Measurements from ENCODE around the gene RYR3.

The RYR3 gene

GRCh38 chr15:33679061-33679460 is 368.3 kb downstream of the RYR3 start:
- Histone ChIP-seq H3K4me3 (ENCODE audit: low read length) (no peak overlapping the region), H4K20me1 (ENCODE audit: insufficient read depth, low read length) (no peaks in the 10 kb centered on the region), H3K4me1 (ENCODE audit: low read length) (no peaks in the 10 kb centered on the region), H3K27me3 (replicated peaks; ENCODE audit: insufficient read depth, low read length) (no peaks in the 10 kb centered on the region), H3K9ac (ENCODE audit: low read length) (no peak overlapping the region), H3K9me2 (replicated peaks; ENCODE audit: insufficient read depth, low read length) (no peaks in the 10 kb centered on the region), H3K27ac (ENCODE audit: low read length) (no peak overlapping the region), H3F3A (ENCODE audit: insufficient read depth, low read length) (no peaks in the 10 kb centered on the region), H3K4me2 (ENCODE audit: low read depth, low read length) (no peak overlapping the region), H2AFZ (ENCODE audit: low read length) (no peak overlapping the region), H3K79me2 (ENCODE audit: low read length) (no peaks in the 10 kb centered on the region), H3K9me3 (replicated peaks; ENCODE audit: insufficient read depth, low read length) (no peaks in the 10 kb centered on the region), H3K36me3 (replicated peaks; ENCODE audit: insufficient read depth, low read length) (no peaks in the 10 kb centered on the region)
- no peak for DNase-seq
- TF ChIP-seq, protein P1, sequence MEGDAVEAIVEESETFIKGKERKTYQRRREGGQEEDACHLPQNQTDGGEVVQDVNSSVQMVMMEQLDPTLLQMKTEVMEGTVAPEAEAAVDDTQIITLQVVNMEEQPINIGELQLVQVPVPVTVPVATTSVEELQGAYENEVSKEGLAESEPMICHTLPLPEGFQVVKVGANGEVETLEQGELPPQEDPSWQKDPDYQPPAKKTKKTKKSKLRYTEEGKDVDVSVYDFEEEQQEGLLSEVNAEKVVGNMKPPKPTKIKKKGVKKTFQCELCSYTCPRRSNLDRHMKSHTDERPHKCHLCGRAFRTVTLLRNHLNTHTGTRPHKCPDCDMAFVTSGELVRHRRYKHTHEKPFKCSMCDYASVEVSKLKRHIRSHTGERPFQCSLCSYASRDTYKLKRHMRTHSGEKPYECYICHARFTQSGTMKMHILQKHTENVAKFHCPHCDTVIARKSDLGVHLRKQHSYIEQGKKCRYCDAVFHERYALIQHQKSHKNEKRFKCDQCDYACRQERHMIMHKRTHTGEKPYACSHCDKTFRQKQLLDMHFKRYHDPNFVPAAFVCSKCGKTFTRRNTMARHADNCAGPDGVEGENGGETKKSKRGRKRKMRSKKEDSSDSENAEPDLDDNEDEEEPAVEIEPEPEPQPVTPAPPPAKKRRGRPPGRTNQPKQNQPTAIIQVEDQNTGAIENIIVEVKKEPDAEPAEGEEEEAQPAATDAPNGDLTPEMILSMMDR (IDR thresholded peaks at IDR 0.05; ENCODE audit: low read length) = no peak
- TF ChIP-seq EZH2 (optimal IDR thresholded peaks at IDR 0.05; ENCODE audit: low read depth, low read length) (no peak), EZH2phosphoT487 (IDR thresholded peaks at IDR 0.05; ENCODE audit: low read length) (no peak)

- no peak overlapping the region for H3K9ac ChIP-seq (ENCODE audit: low read length)
- no peaks in the 10 kb centered on the region for H3K27me3 ChIP-seq (replicated peaks; ENCODE audit: insufficient read depth, low read length)
- H4K20me1 ChIP-seq (ENCODE audit: insufficient read depth, low read length) = no peaks in the 10 kb centered on the region
- H3K79me2 ChIP-seq (ENCODE audit: low read length) = no peaks in the 10 kb centered on the region
- no peak overlapping the region for H3K4me2 ChIP-seq (ENCODE audit: low read depth, low read length)
- no peaks in the 10 kb centered on the region for H3K36me3 ChIP-seq (replicated peaks; ENCODE audit: insufficient read depth, low read length)
- H3K27ac ChIP-seq (ENCODE audit: low read length) = no peak overlapping the region
- H2AFZ ChIP-seq (ENCODE audit: low read length) = no peak overlapping the region
- TF ChIP-seq EZH2phosphoT487 (IDR thresholded peaks at IDR 0.05; ENCODE audit: low read length) (no peak), EZH2 (optimal IDR thresholded peaks at IDR 0.05; ENCODE audit: low read depth, low read length) (no peak)
- TF ChIP-seq, protein P1 (IDR thresholded peaks at IDR 0.05; ENCODE audit: low read length) = no peak
- H3F3A ChIP-seq (ENCODE audit: insufficient read depth, low read length) = no peaks in the 10 kb centered on the region
- no peaks in the 10 kb centered on the region for H3K9me3 ChIP-seq (replicated peaks; ENCODE audit: insufficient read depth, low read length)
- no peaks in the 10 kb centered on the region for H3K9me2 ChIP-seq (replicated peaks; ENCODE audit: insufficient read depth, low read length)
- no peak for DNase-seq
- no peak overlapping the region for H3K4me3 ChIP-seq (ENCODE audit: low read length)
- no peaks in the 10 kb centered on the region for H3K4me1 ChIP-seq (ENCODE audit: low read length)
Measured at GRCh38 chr15:33680336-33680735, 369.6 kb downstream of the RYR3 start.

DNA sequence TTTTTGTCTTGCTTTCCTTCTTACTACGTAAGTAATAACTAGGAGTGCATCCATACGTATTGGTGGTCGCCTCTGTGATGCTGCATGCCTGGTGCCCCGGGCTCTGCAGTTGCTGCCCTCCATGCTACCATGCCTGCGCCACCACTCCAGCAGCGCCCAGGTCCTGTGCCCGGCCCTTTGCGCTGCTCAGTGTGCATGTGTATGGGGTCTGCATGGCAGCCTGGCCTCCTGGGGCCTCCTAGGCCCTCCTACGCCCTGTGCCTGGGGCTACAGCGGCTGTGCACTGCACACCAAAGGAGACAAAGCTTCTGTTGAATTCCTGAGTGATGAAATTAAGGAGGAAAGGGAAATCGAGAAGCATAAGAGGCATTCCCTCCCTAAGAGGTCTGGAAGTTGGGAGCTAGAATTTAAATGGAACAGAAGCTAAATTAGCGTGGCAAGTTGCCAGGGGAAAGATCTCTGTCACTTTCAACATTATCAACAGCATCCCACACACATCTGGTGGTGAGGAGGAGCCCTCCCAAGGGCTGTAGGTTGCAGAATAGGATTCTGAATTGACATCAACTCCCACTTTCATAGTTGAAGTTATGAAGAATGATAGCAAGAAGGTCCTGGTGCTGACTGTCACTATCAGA is 382.5 kb downstream of the RYR3 start:
- Histone ChIP-seq H2AFZ (ENCODE audit: low read length) (no peak overlapping the region), H3K79me2 (ENCODE audit: low read length) (no peaks in the 10 kb centered on the region), H3K36me3 (replicated peaks; ENCODE audit: insufficient read depth, low read length) (no peaks in the 10 kb centered on the region), H3K9me2 (replicated peaks; ENCODE audit: insufficient read depth, low read length) (no peaks in the 10 kb centered on the region), H3K4me1 (ENCODE audit: low read length) (no peaks in the 10 kb centered on the region), H3K9me3 (replicated peaks; ENCODE audit: insufficient read depth, low read length) (no peaks in the 10 kb centered on the region), H3K9ac (ENCODE audit: low read length) (no peak overlapping the region), H4K20me1 (ENCODE audit: insufficient read depth, low read length) (no peaks in the 10 kb centered on the region), H3F3A (ENCODE audit: insufficient read depth, low read length) (no peaks in the 10 kb centered on the region), H3K27ac (ENCODE audit: low read length) (no peak overlapping the region), H3K4me2 (ENCODE audit: low read depth, low read length) (no peak overlapping the region), H3K4me3 (ENCODE audit: low read length) (no peak overlapping the region), H3K27me3 (replicated peaks; ENCODE audit: insufficient read depth, low read length) (no peaks in the 10 kb centered on the region)
- no peak for DNase-seq
- TF ChIP-seq EZH2 (optimal IDR thresholded peaks at IDR 0.05; ENCODE audit: low read depth, low read length) (no peak), EZH2phosphoT487 (IDR thresholded peaks at IDR 0.05; ENCODE audit: low read length) (no peak)
- TF ChIP-seq, protein P1 (IDR thresholded peaks at IDR 0.05; ENCODE audit: low read length) = no peak
